Colonic mucosa (tissue), 4 donors: ENCODE measurements around the gene ZNF587B. TPM values are rescaled to one million over a fixed set of nuclear protein-coding genes. Genes with fewer than 3 reads are reported as not detected.
"Not testable (repeated sequence)": the region's sequence is repeated elsewhere in the genome, so short reads cannot be mapped to it uniquely, and the experiment has no call there.

ENCODE experiments used
- DNase-seq: peaks from one replicate; pipeline ENCODE4 v3.0.0-alpha.2; 2020
- H3K27ac ChIP-seq: fragments of 200-600 bp; one replicate; pipeline ENCODE4 v1.8.0; 2021
- H3K27me3 ChIP-seq: fragments of 200-600 bp; one replicate; pipeline ENCODE4 v1.8.0; 2021
- H3K36me3 ChIP-seq: fragments of 200-600 bp; one replicate; pipeline ENCODE4 v1.8.0; 2021
- H3K4me1 ChIP-seq: fragments of 200-600 bp; one replicate; pipeline ENCODE4 v1.8.0; 2021; ENCODE audit warnings: mild to moderate bottlenecking
- H3K4me3 ChIP-seq: fragments of 200-600 bp; one replicate; pipeline ENCODE4 v1.8.0; 2021
- H3K9ac ChIP-seq, 2 donors: one replicate each; pipeline ENCODE4 v1.7.0; 2013; ENCODE audit warnings: control low read depth in 2 of 2, low read depth in 2 of 2, low read length in 2 of 2
- H3K9me3 ChIP-seq: fragments of 200-600 bp; one replicate; pipeline ENCODE4 v1.8.0; 2021
- intact Hi-C: fragments of 100-400 bp; cut with DNase I; formaldehyde crosslinking; loops from one replicate; pipeline ENCODE4 v1.14.1; 2022
- total RNA-seq, 2 donors: library from RNA; stranded (reverse); fragmentation: NEBNext Ultra II Directional in 1 of 2; extraction: Animal tissue kit (Norgen Biotek cat#: 25700) in 1 of 2; gene quantifications; one replicate each; pipeline ENCODE4 v1.2.1, GENCODE V29; 2021
- TF ChIP-seq, protein P1 (sequence below): fragments of 200-600 bp; IDR thresholded peaks from one replicate; pipeline ENCODE4 v1.8.0; 2022; ENCODE audit warnings: antibody characterized with exemption, mild to moderate bottlenecking
- donor health status: healthy.
- donor health status: DM: no; HTN: no; CAD: no.
- donor health status: DM: no; HTN: no; CAD: no.

ZNF587B gene
- total RNA-seq, 2 donors from 2014 or later: 12.5 to 22.3 TPM

DNA sequence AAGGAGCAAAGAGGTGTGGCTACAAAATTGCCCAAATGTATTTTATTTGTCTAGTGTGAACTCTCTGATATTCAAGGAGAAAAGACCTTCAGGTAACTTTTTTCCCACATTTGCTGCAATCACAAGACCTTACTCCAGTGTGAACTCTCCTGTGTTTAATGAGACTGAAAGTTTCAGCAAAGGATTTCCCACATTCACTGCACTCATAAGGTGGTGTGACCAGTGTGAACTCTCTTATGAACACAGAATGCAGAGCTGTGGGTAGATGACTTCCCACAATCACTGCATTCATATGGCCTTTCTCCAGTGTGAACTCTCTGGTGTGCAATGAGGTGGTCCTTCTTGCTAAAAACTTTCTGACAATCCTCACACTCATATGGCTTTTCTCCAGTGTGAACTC, 42.4 kb downstream of the ZNF587B start:
- Histone ChIP-seq H3K27ac (no peak overlapping the region), H3K4me3 (no peak overlapping the region), H3K4me1 (no peaks in the 10 kb centered on the region), H3K36me3 (no peaks in the 10 kb centered on the region), H3K9me3 (peaks cover 17% of the 10 kb centered on the region), H3K9ac (no peak overlapping the region), H3K27me3 (no peaks in the 10 kb centered on the region)
- intact Hi-C loops: no loop called here
- TF ChIP-seq, protein P1, sequence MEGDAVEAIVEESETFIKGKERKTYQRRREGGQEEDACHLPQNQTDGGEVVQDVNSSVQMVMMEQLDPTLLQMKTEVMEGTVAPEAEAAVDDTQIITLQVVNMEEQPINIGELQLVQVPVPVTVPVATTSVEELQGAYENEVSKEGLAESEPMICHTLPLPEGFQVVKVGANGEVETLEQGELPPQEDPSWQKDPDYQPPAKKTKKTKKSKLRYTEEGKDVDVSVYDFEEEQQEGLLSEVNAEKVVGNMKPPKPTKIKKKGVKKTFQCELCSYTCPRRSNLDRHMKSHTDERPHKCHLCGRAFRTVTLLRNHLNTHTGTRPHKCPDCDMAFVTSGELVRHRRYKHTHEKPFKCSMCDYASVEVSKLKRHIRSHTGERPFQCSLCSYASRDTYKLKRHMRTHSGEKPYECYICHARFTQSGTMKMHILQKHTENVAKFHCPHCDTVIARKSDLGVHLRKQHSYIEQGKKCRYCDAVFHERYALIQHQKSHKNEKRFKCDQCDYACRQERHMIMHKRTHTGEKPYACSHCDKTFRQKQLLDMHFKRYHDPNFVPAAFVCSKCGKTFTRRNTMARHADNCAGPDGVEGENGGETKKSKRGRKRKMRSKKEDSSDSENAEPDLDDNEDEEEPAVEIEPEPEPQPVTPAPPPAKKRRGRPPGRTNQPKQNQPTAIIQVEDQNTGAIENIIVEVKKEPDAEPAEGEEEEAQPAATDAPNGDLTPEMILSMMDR: no peak
- no peak for DNase-seq

DNA sequence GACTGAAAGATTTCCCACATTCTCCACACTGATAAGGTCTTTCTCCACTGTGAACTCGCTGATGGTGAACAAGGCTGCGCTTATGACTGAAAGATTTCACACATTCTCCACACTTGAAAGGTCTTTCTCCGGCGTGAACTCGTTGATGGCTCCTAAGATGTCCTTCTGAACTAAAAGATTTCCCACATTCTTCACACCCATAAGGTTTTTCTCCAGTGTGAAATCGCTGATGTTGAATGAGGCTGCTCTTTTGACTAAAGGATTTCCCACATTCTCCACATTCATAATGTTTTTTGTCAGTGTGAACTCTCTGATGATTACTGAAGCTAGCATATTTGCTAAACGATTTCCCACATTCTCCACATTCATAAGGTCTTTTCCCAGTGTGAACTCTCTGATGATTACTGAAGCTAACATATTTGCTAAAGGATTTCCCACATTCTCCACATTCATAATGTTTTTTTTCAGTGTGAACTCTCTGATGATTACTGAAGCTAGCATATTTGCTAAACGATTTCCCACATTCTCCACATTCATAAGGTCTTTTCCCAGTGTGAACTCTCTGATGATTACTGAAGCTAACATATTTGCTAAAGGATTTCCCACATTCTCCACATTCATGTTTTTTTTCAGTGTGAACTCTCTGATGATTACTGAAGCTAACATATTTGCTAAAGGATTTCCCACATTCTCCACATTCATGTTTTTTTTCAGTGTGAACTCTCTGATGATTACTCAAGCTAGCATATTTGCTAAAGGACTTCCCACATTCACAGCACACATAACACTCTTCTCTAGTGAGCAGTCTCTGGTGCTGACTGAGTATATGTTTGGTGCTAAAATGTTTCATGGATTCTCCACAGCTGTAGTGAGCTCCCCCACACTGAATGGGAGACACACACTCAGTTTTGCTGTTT, 44.0 kb downstream of the ZNF587B start:
- H3K27ac ChIP-seq, H3K27me3 ChIP-seq, intact Hi-C loops, H3K4me3 ChIP-seq, DNase-seq, H3K4me1 ChIP-seq, H3K36me3 ChIP-seq, H3K9ac ChIP-seq: not testable (repeated sequence)
- peaks cover 17% of the 10 kb centered on the region for H3K9me3 ChIP-seq

DNA sequence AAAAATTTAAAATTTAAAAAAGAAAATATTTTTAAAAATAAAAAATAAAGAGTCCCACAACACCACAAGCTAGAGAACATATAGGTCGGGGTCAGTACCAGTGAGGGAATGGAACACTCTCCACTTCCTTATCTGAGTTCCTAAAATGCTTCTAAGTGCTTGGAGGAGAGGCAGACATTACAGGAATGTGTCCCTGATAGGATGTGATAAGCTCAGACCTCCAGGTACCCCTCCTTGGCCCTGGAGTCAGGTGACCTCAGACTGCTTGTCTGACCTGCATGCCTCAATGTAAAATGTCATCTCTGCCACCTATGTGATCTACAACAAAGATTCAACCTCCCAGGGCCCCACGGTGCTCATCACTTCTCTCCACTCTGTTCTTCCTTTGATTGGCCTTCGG, 55.9 kb downstream of the ZNF587B start:
- DNase-seq: no peak
- TF ChIP-seq, protein P1: no peak
- Histone ChIP-seq H3K4me1 (no peaks in the 10 kb centered on the region), H3K27me3 (no peaks in the 10 kb centered on the region), H3K9ac (no peak overlapping the region), H3K9me3 (no peaks in the 10 kb centered on the region), H3K27ac (no peak overlapping the region), H3K36me3 (no peaks in the 10 kb centered on the region), H3K4me3 (no peak overlapping the region)
- intact Hi-C loops: no loop called here

DNA sequence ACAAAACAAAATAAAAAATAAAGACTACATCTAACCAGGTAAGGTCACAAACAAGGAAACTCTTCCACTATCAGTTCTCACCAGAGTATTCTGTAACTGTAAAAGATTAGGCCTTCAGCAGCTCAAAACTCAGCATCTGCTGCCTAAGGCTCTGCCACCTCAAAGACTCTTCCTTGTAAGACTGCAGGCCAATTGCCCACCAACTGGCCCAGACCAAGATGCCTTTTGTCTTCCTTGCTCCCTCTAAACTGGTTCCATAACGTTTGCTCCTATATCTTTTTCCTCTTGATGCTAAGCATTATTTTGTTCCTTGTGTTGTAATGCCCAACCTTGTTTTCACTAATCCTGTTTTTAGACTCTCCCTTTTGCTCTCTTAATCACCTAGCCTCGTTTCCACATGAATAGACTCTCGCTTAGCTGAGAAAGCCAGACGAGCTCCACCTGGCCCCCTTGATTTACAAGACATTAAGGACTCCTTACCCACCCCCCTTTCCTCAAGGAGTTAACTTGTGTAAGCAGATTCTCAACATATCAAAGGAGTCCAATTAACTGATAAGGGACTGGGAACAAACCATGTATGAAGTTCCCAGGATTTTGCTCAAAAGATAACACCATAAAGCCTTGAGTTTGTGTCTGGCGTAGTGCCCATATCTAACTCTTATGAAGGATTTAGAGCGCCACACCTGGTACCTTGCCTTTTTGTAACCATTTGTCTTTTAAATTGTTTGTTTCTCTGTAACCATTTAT, 57.3 kb downstream of the ZNF587B start:
- Histone ChIP-seq H3K9ac (peak overlapping the region in 1 of 2 donors; percentile 55), H3K27me3 (no peaks in the 10 kb centered on the region), H3K4me1 (no peaks in the 10 kb centered on the region), H3K27ac (no peak overlapping the region), H3K9me3 (no peaks in the 10 kb centered on the region), H3K36me3 (no peaks in the 10 kb centered on the region), H3K4me3 (no peak overlapping the region)
- TF ChIP-seq, protein P1: no peak
- intact Hi-C loops: no loop called here
- peak; percentile 50 for DNase-seq

DNA sequence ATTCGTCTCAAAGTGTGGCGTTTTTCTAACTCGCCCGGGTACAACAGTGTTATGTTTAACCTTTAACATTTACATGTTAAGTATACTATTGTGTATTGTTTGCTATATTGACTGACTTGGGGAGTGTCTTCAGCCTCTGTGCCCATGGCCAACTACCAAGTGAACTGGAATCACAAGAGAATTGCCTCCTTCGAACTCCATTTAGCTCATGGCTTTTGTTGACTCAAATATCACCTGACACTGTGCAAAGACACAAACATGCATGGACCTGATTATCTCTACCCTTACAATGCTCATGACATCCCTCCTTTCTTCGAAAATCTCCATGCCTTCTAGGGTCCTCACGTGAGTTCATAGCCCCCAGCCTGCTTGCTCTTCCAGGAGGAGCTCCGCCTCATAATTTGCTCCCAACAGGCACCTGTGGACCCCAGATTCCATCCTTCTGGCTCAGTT, 58.0 kb downstream of the ZNF587B start:
- Histone ChIP-seq H3K9ac (peak overlapping the region; percentile 48 to 83), H3K9me3 (no peaks in the 10 kb centered on the region), H3K27ac (no peak overlapping the region), H3K4me1 (no peaks in the 10 kb centered on the region), H3K27me3 (no peaks in the 10 kb centered on the region), H3K36me3 (no peaks in the 10 kb centered on the region), H3K4me3 (peak overlapping the region; percentile 34)
- intact Hi-C loops: no loop called here
- TF ChIP-seq, protein P1: no peak
- DNase-seq: no peak
